NCI-H2107 treated with DMSO at 0.1 percent for 48 hours (cell line): Measurements from ENCODE around the gene EIF4B.
"Not testable (repeated sequence)": the region's sequence is repeated elsewhere in the genome, so short reads cannot be mapped to it uniquely, and the experiment has no call there.

Source experiments
- DNase-seq: peaks from one replicate; lab custom pipeline; 2025; ENCODE audit not compliant: unreplicated experiment; lab: John Stamatoyannopoulos, UW

Gene EIF4B

DNA sequence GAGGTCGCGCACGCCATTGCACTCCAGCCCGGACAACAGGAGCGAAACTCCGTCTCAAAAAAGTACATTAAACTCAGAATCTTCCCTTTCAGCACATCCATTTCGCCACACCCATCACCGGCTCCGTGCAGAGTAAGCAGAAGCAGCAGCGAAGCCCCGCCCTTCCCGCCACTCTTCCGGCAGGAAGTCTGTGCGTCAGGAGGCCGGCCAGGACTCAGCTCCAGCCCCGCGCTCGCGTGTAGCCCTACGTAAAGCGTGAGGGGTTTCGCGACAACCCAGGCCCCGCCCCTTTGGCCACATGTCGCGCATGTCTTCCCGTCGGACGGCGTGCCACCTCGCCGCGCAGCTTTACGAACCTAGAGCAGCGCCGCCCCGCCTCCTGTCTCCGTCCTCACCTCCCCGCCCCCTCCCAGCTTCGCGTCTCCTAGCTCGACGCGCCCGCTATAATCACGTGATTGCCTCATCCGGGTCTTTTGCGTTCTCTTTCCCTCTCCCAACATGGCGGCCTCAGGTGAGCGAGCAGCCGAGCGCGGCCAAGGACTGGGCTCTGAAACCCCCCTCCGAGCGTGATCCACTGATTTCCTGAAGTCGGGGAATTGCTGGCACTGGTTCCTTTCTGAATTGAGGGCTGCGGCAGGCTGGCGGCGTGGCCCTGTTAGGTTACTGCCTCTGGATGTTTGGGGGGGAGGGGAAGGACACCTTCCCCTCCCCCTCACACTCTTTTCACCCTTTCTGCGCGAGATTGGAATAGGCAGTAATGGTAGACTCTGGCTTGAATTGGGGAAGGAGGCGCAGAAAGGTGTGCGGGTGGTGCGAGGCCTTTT lies at the start of gene EIF4B:
TSS of gene EIF4B (plus strand) at position 471 of the 824 bp plus-strand sequence. CDS start at position 499, 28 bp downstream.
- peak; percentile 99 for DNase-seq

GRCh38 chr12:52956987-52957386 lies 49.3 kb upstream of the EIF4B start:
- peak; percentile 98 for DNase-seq

DNA sequence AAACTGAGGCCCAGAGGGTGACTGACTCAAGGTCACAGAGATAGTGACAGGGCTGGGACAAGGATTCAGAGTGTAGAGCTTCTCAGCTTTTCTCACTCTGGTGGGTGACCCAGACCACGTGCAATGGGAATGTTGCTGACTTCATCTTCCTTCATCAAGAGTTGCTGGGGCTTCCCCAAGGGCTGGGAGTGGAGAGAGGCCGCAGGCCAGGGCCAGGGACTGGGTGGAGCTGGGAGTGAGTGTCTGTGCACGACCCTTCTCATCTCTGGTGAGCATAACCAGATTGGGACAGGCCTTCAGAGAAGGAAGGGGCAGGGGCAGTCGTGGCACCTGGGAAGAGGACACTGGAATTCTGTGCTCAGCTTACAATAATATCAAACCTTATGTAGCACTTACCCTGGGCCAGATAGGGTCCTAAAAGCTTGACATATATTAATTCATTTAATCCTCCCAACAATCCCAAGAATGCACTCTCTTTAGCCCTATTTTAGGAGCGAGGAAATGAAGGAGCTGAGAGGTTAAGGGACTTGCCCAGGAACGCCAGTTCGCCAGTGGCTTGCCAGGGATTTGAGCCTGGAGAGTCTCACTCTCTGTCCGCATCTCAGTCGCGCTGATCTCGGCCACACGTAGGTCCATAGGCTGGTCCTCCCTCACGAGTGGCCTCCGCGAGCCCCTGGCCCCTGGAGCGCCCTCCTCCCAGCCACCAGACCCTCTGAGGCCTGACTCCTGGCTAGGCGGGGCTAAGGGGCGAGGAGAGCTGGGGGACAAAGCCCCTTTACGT lies 41.5 kb upstream of the EIF4B start:
- DNase-seq: no peak

DNA sequence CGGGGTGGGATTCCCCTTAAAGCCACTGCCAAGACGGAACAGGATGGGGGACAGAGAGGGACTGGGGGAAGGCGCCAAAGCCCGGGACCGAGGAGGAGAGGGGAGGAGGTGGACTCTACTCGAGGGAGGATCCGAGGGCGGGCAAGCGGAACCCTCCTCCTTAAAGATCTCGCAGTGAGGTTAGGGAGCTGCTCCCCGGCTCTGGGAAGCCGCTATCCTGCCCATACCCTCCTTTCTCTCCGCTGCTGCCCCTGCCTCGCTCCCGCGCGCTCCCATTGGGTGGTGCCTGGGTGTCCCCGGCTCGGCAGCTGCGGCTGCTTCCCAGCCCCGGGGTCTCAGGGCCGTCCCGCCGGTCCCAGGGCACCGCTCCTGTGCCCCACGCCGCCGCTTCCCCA lies 40.9 kb upstream of the EIF4B start:
- DNase-seq: no peak

GRCh38 chr12:52969166-52969795 lies 37.0 kb upstream of the EIF4B start:
- no peak for DNase-seq

DNA sequence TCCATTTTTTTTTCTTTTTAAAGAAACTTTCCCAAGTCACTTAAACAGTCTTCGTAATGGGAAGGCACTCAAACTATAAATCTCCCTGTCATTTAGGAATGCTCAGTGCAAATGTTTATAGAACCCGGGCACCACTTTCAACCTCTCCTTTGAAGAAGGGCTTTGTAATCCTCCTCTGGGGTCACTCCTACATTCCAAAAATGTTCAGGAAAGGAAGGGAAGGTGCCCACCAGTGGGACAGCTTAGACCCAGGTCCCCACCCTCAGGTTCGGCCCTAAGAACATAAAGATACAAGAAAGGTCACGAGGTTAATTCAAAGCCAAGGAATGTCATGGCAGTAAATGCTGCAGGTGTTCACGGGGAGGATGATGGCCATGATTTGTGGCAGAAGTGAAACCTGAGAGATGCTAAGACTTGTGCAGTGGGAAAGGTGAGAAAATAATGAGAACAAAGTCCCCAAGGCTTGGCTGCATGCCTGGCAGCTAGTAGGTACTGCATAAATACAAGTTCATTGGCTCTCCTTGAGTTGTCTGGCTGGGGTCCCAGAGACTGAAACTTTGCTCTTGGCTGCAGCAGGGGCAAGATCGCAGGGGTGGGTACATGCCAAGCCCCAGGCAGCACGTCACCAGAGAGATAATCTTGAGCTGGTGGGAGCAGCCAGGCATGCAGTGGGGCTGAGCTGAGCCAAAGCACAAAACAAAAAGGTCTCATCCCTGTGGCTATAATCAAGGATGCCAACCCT lies 36.3 kb upstream of the EIF4B start:
- DNase-seq: peak; percentile 28

- DNase-seq: no peak
These were observed 34.5 kb upstream of the EIF4B start for GRCh38 chr12:52971679-52972329.

GRCh38 chr12:52975204-52975603 lies 31.1 kb upstream of the EIF4B start:
- no peak for DNase-seq

DNA sequence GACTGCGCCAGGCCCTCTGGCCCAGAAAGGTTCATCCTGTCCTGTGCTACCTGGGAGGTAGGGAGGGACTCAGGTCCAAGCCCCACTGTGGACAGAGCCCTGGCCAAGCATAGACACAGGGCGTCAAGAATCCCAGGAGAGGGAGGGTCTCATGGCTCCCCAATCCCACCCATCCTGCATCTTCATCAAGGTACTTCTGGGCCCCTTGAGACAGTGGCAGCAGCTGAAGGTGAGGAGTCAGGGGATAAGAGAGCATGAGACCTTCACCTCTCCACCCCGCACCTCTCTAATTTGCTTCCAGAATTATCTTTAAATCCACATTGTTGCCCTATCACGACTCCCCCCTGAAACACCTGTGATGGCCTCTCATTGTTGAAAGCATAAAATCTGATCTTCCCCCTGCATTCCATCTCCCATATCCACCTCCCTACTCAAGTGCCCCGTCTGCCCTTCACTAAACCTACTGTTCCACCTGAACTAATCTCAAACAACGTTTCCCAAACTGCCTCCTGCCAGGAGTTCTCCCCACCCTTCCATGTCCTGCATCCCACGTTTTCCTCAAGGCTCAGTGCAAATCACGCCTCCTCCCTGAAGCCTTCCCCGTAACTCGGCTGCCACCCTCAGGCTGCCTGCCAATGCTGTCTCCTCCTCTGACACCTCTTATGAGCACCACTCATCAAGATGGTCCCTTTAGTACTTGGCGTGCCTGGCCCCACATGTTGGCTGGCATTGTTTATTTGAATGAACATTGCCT lies 30.3 kb upstream of the EIF4B start:
- peak; percentile 29 for DNase-seq

DNA sequence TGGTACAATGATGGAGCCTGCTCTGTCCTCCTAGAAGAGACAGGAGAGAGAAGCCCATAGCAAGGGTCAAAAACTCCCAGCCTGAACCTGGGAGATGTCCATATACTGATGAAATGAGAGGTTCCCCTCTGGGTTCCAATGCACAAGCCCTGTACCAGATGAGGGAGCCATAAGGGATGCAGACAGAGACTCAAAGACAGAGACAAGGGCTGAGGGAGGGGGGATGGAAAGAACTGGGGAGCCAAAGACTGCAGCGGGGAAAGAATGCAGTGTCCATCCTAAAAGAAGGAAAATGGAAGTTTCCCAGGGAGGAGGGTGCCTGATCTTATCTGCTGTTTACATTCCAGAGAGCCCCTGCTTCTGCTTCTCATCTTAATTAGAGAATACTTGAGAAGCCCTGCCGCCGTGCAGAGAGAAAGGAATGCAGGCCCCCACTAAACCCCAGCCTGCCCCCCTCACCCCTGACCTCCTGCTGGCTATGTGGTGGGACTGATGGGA lies 29.6 kb upstream of the EIF4B start:
- DNase-seq: no peak

DNA sequence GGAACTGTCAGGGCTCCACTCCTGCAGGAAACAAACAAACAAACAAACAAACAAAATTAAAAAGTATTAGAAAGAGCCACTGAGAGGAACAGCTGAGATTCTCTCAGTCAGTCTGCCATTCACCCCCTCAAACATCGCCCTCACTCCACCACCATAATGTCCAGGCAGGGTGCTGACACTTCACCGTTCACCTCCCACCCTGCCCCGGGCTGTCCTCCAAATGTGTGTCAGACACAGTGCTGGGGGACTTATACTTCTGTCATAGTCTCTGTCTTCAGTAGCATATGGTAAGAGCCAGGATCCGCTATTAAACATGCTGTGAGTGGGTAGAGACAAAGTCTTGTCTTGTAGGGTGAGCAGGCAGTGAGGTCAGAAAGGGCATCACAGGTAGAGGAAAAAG lies 29.1 kb upstream of the EIF4B start:
- no peak for DNase-seq

- no peak for DNase-seq
These were observed 26.1 kb upstream of the EIF4B start for GRCh38 chr12:52980096-52980649.

DNA sequence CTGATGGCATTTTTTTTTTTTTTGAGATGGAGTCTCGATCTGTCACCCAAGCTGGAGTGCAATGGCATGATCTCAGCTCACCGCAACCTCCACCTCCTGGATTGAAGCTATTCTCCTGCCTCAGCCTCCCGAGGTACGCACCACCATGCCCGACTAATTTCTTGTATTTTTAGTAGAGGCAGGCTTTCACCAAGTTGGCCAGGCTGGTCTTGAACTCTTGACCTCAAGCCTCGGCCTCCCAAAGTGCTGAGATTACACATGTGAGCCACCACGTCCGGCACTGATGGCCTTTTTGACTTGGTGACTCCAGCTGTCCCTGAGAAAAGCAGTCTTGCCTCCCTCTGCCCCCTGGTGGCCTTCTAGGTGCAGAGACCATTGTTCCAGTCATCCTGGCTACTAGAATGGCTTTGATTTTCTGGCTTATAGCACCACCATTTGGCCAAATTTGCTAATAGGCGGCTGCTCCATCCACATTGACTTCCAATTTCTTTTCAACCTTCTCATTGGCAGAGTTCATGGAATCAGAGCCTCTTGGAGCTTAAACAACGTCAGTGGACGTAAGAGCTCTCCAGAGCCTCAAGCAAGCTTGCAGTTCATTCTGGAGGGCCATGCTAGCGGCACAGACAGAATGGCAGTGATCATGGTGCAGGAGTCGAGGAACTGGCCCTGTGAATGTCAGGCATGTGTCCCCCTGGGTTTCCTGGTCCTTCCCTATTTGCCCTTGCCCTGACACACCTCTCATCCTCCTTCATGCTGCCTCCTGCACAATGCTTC lies 25.4 kb upstream of the EIF4B start:
- DNase-seq: peak; percentile 95

- no peak for DNase-seq
These were observed 22.1 kb upstream of the EIF4B start for GRCh38 chr12:52984136-52984535.

- no peak for DNase-seq
These were observed 17.4 kb upstream of the EIF4B start for GRCh38 chr12:52988898-52989297.

DNA sequence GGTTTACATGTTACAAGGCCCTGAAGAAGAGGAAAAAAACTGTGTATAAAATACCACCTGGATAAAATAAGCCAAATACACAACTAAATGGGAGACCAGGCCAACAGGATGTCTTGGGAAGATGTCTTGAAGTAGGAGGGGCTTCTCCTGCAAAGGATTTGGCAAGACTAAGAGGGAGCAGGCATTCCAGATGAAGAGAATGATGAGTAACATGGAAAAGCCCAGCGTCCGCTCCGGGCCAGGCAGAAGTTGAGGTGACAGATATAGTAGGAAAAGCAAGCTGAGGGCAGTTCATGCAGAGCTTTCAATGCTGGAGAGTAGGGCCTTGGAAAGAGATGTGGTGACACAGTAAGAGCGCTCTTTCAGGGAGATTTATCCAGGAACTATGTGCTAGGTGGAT lies 16.1 kb upstream of the EIF4B start:
- DNase-seq: no peak

GRCh38 chr12:52992240-52992639 lies 14.0 kb upstream of the EIF4B start:
- DNase-seq: not testable (repeated sequence)

- DNase-seq: no peak
These were observed 13.3 kb upstream of the EIF4B start for GRCh38 chr12:52992699-52993557.
